Activated T-helper 1 cell treated with anti-CD3 and anti-CD28 coated beads, Interleukin-12 subunit alpha, Interleukin-12 subunit beta, Interleukin-2, Interleukin-4 antibody, amounts not matched to agents 30 ng/mL and 10 ng/mL and 1 ng/mL, durations not matched to agents 14 hours and 24 hours and 36 hours (primary cell): Measurements from ENCODE around the gene AAGAB. TPM values are rescaled to one million over a fixed set of nuclear protein-coding genes. Genes with fewer than 3 reads are reported as not detected.
"Not testable (repeated sequence)": the region's sequence is repeated elsewhere in the genome, so short reads cannot be mapped to it uniquely, and the experiment has no call there.

Experiments used
- DNase-seq: peaks from one replicate; pipeline ENCODE4 v3.0.0; 2021; ENCODE audit warnings: low spot score
- H3K27ac Mint-ChIP-seq: one replicate; pipeline ENCODE4 v1.8.0; 2021; ENCODE audit warnings: mild to moderate bottlenecking, mixed read lengths
- H3K27me3 Mint-ChIP-seq: one replicate; pipeline ENCODE4 v1.8.0; 2022; ENCODE audit warnings: mild to moderate bottlenecking, moderate library complexity, mixed read lengths; ENCODE audit not compliant: insufficient read depth
- H3K36me3 Mint-ChIP-seq: one replicate; pipeline ENCODE4 v1.8.0; 2021; ENCODE audit warnings: low read depth, mixed read lengths
- H3K4me1 Mint-ChIP-seq: one replicate; pipeline ENCODE4 v1.8.0; 2021; ENCODE audit warnings: low read depth, mixed read lengths
- H3K4me3 Mint-ChIP-seq: one replicate; pipeline ENCODE4 v1.8.0; 2021; ENCODE audit warnings: mild to moderate bottlenecking, moderate library complexity, mixed read lengths
- H3K9me3 Mint-ChIP-seq: one replicate; pipeline ENCODE4 v1.8.0; 2021; ENCODE audit warnings: mixed read lengths
- intact Hi-C: fragments of 100-400 bp; cut with micrococcal nuclease; formaldehyde crosslinking; loops from one replicate; pipeline ENCODE4 v1.15.1; 2024
- total RNA-seq: library from RNA; stranded (reverse); gene quantifications from 2 replicates; pipeline ENCODE4 v1.2.3, GENCODE V29; 2022

The AAGAB gene
- total RNA-seq, 1 donor from 2014 or later = 44.0 TPM

DNA sequence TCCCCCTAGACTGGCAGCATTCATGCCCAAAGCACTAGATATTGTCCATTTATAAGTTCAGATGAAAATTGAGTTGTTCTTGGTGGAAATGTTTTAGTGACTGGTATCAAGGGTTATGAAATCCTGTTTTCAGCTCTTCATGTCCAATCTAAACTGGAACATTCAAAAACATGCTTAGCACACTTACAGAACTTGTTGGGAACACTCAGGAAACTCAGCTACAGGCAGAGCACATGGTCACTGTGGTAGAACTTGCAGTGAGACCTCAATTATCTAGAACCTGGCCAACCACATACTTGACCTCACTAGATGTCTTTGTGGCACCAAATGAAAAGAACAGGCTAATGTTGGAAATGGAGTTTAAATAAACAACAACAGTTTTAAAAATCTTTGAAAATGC, 100.2 kb downstream of the AAGAB start:
- peaks cover 3% of the 10 kb centered on the region for H3K9me3 Mint-ChIP-seq
- no peak overlapping the region for H3K4me3 Mint-ChIP-seq
- peak overlapping the region; percentile 61 for H3K27ac Mint-ChIP-seq
- peaks cover 65% of the 10 kb centered on the region for H3K4me1 Mint-ChIP-seq
- no peak for DNase-seq
- intact Hi-C loops = no loop called here
- peaks cover 48% of the 10 kb centered on the region for H3K36me3 Mint-ChIP-seq
- no peaks in the 10 kb centered on the region for H3K27me3 Mint-ChIP-seq

DNA sequence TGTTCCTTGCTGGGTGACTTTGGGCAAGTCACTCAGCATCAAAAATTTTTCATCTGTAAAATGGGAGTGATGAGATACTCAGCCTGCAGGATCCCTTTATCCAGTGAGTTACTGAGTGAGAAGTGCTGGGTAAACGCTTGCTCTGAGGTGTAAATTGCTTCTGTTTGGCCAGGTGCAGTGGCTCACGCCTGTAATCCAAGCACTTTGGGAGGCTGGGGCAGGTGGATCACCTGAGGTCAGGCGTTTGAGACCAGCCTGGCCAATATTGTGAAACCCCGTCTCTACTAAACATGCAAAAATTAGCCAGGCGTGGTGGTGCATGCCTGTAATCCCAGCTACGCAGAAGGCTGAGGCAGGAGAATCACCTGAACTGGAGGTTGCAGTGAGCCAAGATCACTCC, 101.4 kb downstream of the AAGAB start:
- H3K9me3 Mint-ChIP-seq, H3K27me3 Mint-ChIP-seq, intact Hi-C loops, DNase-seq, H3K4me3 Mint-ChIP-seq: not testable (repeated sequence)
- peak overlapping the region; percentile 59 for H3K27ac Mint-ChIP-seq
- H3K4me1 Mint-ChIP-seq = peaks cover 74% of the 10 kb centered on the region
- peaks cover 53% of the 10 kb centered on the region for H3K36me3 Mint-ChIP-seq

DNA sequence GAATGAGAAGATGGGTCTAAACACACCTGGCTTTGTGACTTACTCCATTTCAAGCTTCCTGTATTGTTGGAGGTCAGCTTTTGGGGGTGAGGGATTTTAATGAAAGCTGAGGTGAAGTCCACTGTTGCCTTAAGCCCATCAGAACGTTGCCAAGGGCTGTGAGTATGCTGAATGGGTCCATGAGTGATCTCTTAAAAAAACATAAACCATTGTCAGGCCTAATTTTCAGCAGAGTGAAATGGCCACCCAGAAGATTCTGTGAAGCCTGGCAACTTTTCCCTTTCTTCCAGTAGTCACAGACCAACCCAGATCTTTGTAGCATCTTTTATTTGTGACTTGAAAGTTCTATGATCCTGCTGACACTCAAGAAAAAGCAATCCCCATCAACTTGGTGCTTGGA, 102.0 kb downstream of the AAGAB start:
- peak overlapping the region; percentile 59 for H3K27ac Mint-ChIP-seq
- peaks cover 46% of the 10 kb centered on the region for H3K36me3 Mint-ChIP-seq
- intact Hi-C loops = no loop called here
- DNase-seq = no peak
- H3K27me3 Mint-ChIP-seq = no peaks in the 10 kb centered on the region
- peaks cover 74% of the 10 kb centered on the region for H3K4me1 Mint-ChIP-seq
- H3K9me3 Mint-ChIP-seq = peaks cover 3% of the 10 kb centered on the region
- H3K4me3 Mint-ChIP-seq = no peak overlapping the region

Other genes with a start within 250 kb of the AAGAB start
- 80.2 and 80.4 TPM in 2 replicates for gene SMAD3, start 189.1 kb downstream of the AAGAB start, total RNA-seq
- 0.88 and 1.2 TPM in 2 replicates for gene IQCH, start 125 bp upstream of the AAGAB start, total RNA-seq